Gastrocnemius medialis (tissue), 4 donors: ENCODE measurements around the gene ARID1B.

Experiments
- CTCF ChIP-seq, 5 experiments: fragments of 450-650 bp in 3 of 5; fragments of 200-600 bp in 2 of 5; sonication (generic) in 2 of 5; IDR thresholded peaks in 4 of 5; conservative IDR thresholded peaks in 1 of 5; 1 replicate in 4 of 5; 2 replicates in 1 of 5; pipeline ENCODE4 v1.5.1; 2016 to 2019; ENCODE audit warnings: antibody characterized with exemption in 5 of 5, mild to moderate bottlenecking in 3 of 5, moderate library complexity in 3 of 5
- POLR2A ChIP-seq, 2 donors: fragments of 450-650 bp; IDR thresholded peaks; one replicate each; pipeline ENCODE4 v1.6.1; 2017; ENCODE audit warnings: antibody characterized with exemption in 2 of 2, mild to moderate bottlenecking in 2 of 2, moderate library complexity in 2 of 2

GRCh38 chr6:157249826-157250225 is 472.6 kb downstream of the ARID1B start:
- TF ChIP-seq CTCF (IDR thresholded peaks at IDR 0.05 in 4 of 5, conservative IDR thresholded peaks at IDR 0.05 in 1 of 5) (no peak), POLR2A (IDR thresholded peaks at IDR 0.05) (no peak)
